OCI-LY7 (cell line): ENCODE measurements around the gene NLGN1.

Source experiments
- CTCF ChIP-seq: fragments of 200-600 bp; sonication (generic); conservative IDR thresholded peaks from 2 replicates; pipeline ENCODE4 v1.5.1; 2014; ENCODE audit warnings: mild to moderate bottlenecking, antibody characterized with exemption, low read length, moderate library complexity, mixed read lengths
- EZH2phosphoT487 ChIP-seq: fragments of 200-600 bp; sonication (generic); IDR thresholded peaks from 2 replicates; pipeline ENCODE4 v1.6.1; 2018; ENCODE audit warnings: low read depth, borderline replicate concordance, mild to moderate bottlenecking, mixed run types, antibody characterized with exemption, low read length, moderate library complexity, mixed read lengths

GRCh38 chr3:174083706-174084105, 686.2 kb downstream of the NLGN1 start:
- TF ChIP-seq CTCF (no peak), EZH2phosphoT487 (no peak)
